Spleen (tissue), 11 donors: ENCODE measurements around the gene CHERP. TPM values are rescaled to one million over a fixed set of nuclear protein-coding genes. Genes with fewer than 3 reads are reported as not detected.
"Not testable (repeated sequence)": the region's sequence is repeated elsewhere in the genome, so short reads cannot be mapped to it uniquely, and the experiment has no call there.

Source experiments
- DNase-seq: peaks from one replicate; pipeline ENCODE4 v3.0.0-alpha.2; 2020
- H3K27ac ChIP-seq, 8 donors: fragments of 200-600 bp; sonication (generic) in 7 of 8; 1 replicate in 4 of 8; 2 replicates in 4 of 8; pipeline versions ENCODE4 v1.5.0 to v1.8.0; 2016 to 2021; ENCODE audit warnings: inconsistent platforms in 4 of 8, mild to moderate bottlenecking in 4 of 8, moderate library complexity in 1 of 8
- H3K27me3 ChIP-seq, 7 donors: fragments of 200-600 bp; sonication (generic) in 6 of 7; replicated peaks in 1 of 7; 1 replicate in 4 of 7; 2 replicates in 3 of 7; pipeline versions ENCODE4 v1.5.0 to v1.8.0; 2016 to 2021; ENCODE audit warnings: inconsistent platforms in 3 of 7, mild to moderate bottlenecking in 1 of 7
- H3K36me3 ChIP-seq, 6 donors: fragments of 200-600 bp; sonication (generic) in 5 of 6; 1 replicate in 4 of 6; 2 replicates in 2 of 6; pipeline versions ENCODE4 v1.5.0 to v1.8.0; 2016 to 2021; ENCODE audit warnings: inconsistent platforms in 2 of 6
- H3K4me1 ChIP-seq, 6 donors: fragments of 200-600 bp; sonication (generic) in 5 of 6; 1 replicate in 3 of 6; 2 replicates in 3 of 6; pipeline versions ENCODE4 v1.5.0 to v1.8.0; 2016 to 2021; ENCODE audit warnings: inconsistent platforms in 3 of 6
- H3K4me3 ChIP-seq, 8 donors: fragments of 200-600 bp; sonication (generic) in 7 of 8; 1 replicate in 4 of 8; 2 replicates in 4 of 8; pipeline versions ENCODE4 v1.5.0 to v1.8.0; 2016 to 2021; ENCODE audit warnings: inconsistent platforms in 4 of 8, mild to moderate bottlenecking in 4 of 8, moderate library complexity in 2 of 8
- H3K9me3 ChIP-seq, 8 donors: fragments of 200-600 bp; sonication (generic) in 7 of 8; 1 replicate in 4 of 8; 2 replicates in 4 of 8; pipeline versions ENCODE4 v1.5.0 to v1.8.0; 2016 to 2021; ENCODE audit warnings: inconsistent platforms in 4 of 8
- CTCF ChIP-seq, 11 experiments: fragments of 200-600 bp in 7 of 11; fragments of 450-650 bp in 4 of 11; sonication (generic) in 4 of 11; IDR thresholded peaks in 8 of 11; conservative IDR thresholded peaks in 3 of 11; 1 replicate in 7 of 11; 2 replicates in 4 of 11; pipeline versions ENCODE4 v1.4.0 to v1.8.0; 2016 to 2021; ENCODE audit warnings: antibody characterized with exemption in 11 of 11, inconsistent platforms in 4 of 11, mild to moderate bottlenecking in 1 of 11
- POLR2A ChIP-seq, 3 donors: fragments of 450-650 bp; IDR thresholded peaks; one replicate each; pipeline ENCODE4 v1.5.1; 2017; ENCODE audit warnings: antibody characterized with exemption in 3 of 3, mild to moderate bottlenecking in 1 of 3
- POLR2AphosphoS5 ChIP-seq, 3 donors: sonication (generic); formaldehyde crosslinking; IDR thresholded peaks; one replicate each; pipeline ENCODE4 v1.5.1; 2017; ENCODE audit warnings: antibody characterized with exemption in 3 of 3
- WGBS, 5 donors: extraction: QIAGEN DNeasy Blood & Tissue Kit in 3 of 5; methylation state at CpG; one replicate each; pipeline versions ENCODE4 v1.1.5 to v1.1.7; 2013 to 2018; 5-methylcytosine and 5-hydroxymethylcytosine counted together
- intact Hi-C: fragments of 100-400 bp; cut with DNase I; formaldehyde crosslinking; loops from one replicate; pipeline ENCODE4 v1.15.0; 2023; ENCODE audit warnings: low total_unique reads
- polyA plus RNA-seq, 3 donors: library from polyadenylated mRNA; stranded (reverse); fragments of 200-250 nt; gene quantifications; one replicate each; pipeline ENCODE4 v1.2.1, GENCODE V29; 2013
- total RNA-seq, 7 donors: library from RNA; depleted of rRNA in 3 of 7; stranded (reverse); fragments of >200 nt in 3 of 7; fragmentation: NEBNext Ultra II Directional in 4 of 7; extraction: Animal tissue kit (Norgen Biotek cat#: 25700) in 4 of 7; gene quantifications; one replicate each; pipeline versions ENCODE4 v1.1.0 to v1.2.1, GENCODE V29; 2016 to 2021
- donor health status: healthy with polysubstance abuse.
- donor health status: DM: no; HTN: no; CAD: no; lungs with moderate emphysema.
- donor health status: DM: no; HTN: no; CAD: no.
- donor health status: Bipolar disorder and iron deficiency.
- donor health status: healthy.
- donor health status: DM: no; HTN: no; CAD: no.
- donor health status: DM: yes; HTN: yes; CAD: no.

The CHERP gene
- total and polyA plus RNA-seq, 10 donors = 14.3 to 55.6 (median 27.4) TPM

GRCh38 chr19:16514383-16515019 is 27.7 kb downstream of the CHERP start:
- 86 to 96% (median 93%) methylated on average over 16 to 24 of the region's 24 CpGs for WGBS, 5 donors
- Histone ChIP-seq H3K4me1 (peaks cover 0 to 16% (median 6%) of the 10 kb centered on the region in 6 donors), H3K36me3 (peaks cover 2 to 90% (median 42%) of the 10 kb centered on the region in 6 donors), H3K9me3 (no peaks in the 10 kb centered on the region), H3K27me3 (no peaks in the 10 kb centered on the region), H3K27ac (no peak overlapping the region), H3K4me3 (no peak overlapping the region)
- DNase-seq = no peak
- TF ChIP-seq POLR2A (IDR thresholded peaks at IDR 0.05) = no peak
- no peak for TF ChIP-seq POLR2AphosphoS5 (IDR thresholded peaks at IDR 0.05)
- intact Hi-C loops = no loop called here

GRCh38 chr19:16512611-16513010 is 29.6 kb downstream of the CHERP start:
- H3K27ac ChIP-seq, intact Hi-C loops, H3K9me3 ChIP-seq, H3K4me3 ChIP-seq, H3K27me3 ChIP-seq, H3K4me1 ChIP-seq, DNase-seq: not testable (repeated sequence)
- H3K36me3 ChIP-seq = peaks cover 0 to 82% (median 28%) of the 10 kb centered on the region in 6 donors
- WGBS, 5 donors = 92 to 97% (median 95%) methylated on average over 10 of the region's 10 CpGs

GRCh38 chr19:16509141-16510061 is 32.8 kb downstream of the CHERP start:
- no peak overlapping the region for H3K27ac ChIP-seq
- H3K9me3 ChIP-seq = no peaks in the 10 kb centered on the region
- H3K4me1 ChIP-seq = no peaks in the 10 kb centered on the region
- no peak for TF ChIP-seq POLR2A (IDR thresholded peaks at IDR 0.05)
- no peaks in the 10 kb centered on the region for H3K27me3 ChIP-seq
- 90 to 94% (median 94%) methylated on average over 28 of the region's 28 CpGs for WGBS, 5 donors
- H3K4me3 ChIP-seq = no peak overlapping the region
- H3K36me3 ChIP-seq = peaks cover 0 to 81% (median 19%) of the 10 kb centered on the region in 6 donors
- no peak for DNase-seq
- intact Hi-C loops = no loop called here

- Histone ChIP-seq H3K4me1 (no peaks in the 10 kb centered on the region), H3K9me3 (no peaks in the 10 kb centered on the region), H3K4me3 (no peak overlapping the region), H3K27me3 (no peaks in the 10 kb centered on the region), H3K27ac (no peak overlapping the region), H3K36me3 (peaks cover 0 to 81% (median 19%) of the 10 kb centered on the region in 6 donors)
- TF ChIP-seq POLR2A (IDR thresholded peaks at IDR 0.05) (no peak), CTCF (IDR thresholded peaks at IDR 0.05 in 8 of 11, conservative IDR thresholded peaks at IDR 0.05 in 3 of 11) (no peak), POLR2AphosphoS5 (IDR thresholded peaks at IDR 0.05) (no peak)
- 93 to 98% (median 96%) methylated on average over 5 of the region's 5 CpGs for WGBS, 5 donors
- DNase-seq = no peak
- intact Hi-C loops = no loop called here
Measured at GRCh38 chr19:16508546-16508945, 33.7 kb downstream of the CHERP start.

- Histone ChIP-seq H3K36me3 (peaks cover 0 to 79% (median 26%) of the 10 kb centered on the region in 6 donors), H3K4me3 (no peak overlapping the region), H3K4me1 (no peaks in the 10 kb centered on the region), H3K27me3 (no peaks in the 10 kb centered on the region), H3K27ac (no peak overlapping the region), H3K9me3 (no peaks in the 10 kb centered on the region)
- 87 to 98% (median 92%) methylated on average over 6 of the region's 6 CpGs for WGBS, 5 donors
- intact Hi-C loops = no loop called here
- DNase-seq = no peak
- TF ChIP-seq POLR2AphosphoS5 (IDR thresholded peaks at IDR 0.05) (no peak), CTCF (IDR thresholded peaks at IDR 0.05 in 8 of 11, conservative IDR thresholded peaks at IDR 0.05 in 3 of 11) (no peak), POLR2A (IDR thresholded peaks at IDR 0.05) (no peak)
Measured at GRCh38 chr19:16506961-16507360, 35.3 kb downstream of the CHERP start.

- H3K4me1 ChIP-seq, DNase-seq, H3K27me3 ChIP-seq, H3K27ac ChIP-seq, H3K9me3 ChIP-seq, H3K4me3 ChIP-seq, intact Hi-C loops: not testable (repeated sequence)
- WGBS, 5 donors = 92 to 95% (median 94%) methylated on average over 11 of the region's 11 CpGs
- peaks cover 0 to 76% (median 27%) of the 10 kb centered on the region in 6 donors for H3K36me3 ChIP-seq
Measured at GRCh38 chr19:16506161-16506560, 36.1 kb downstream of the CHERP start.
